Activated CD4-positive, alpha-beta T cell treated with anti-CD3 and anti-CD28 coated beads, Interleukin-2, amount 10 ng/mL, durations not matched to agents 24 days and 14 days (primary cell): ENCODE results near the gene TM7SF2. TPM values are rescaled to one million over a fixed set of nuclear protein-coding genes. Genes with fewer than 3 reads are reported as not detected.

ENCODE experiments used
- DNase-seq: peaks from one replicate; pipeline ENCODE4 v3.0.0; 2022
- H3K27ac Mint-ChIP-seq: one replicate; pipeline ENCODE4 v1.8.0; 2022; ENCODE audit warnings: mild to moderate bottlenecking, mixed read lengths
- H3K27me3 Mint-ChIP-seq: one replicate; pipeline ENCODE4 v1.8.0; 2022; ENCODE audit warnings: mixed read lengths
- H3K36me3 Mint-ChIP-seq: one replicate; pipeline ENCODE4 v1.8.0; 2022; ENCODE audit warnings: low read depth, mild to moderate bottlenecking, mixed read lengths
- H3K4me1 Mint-ChIP-seq: one replicate; pipeline ENCODE4 v1.8.0; 2021; ENCODE audit warnings: mixed read lengths
- H3K4me3 Mint-ChIP-seq: one replicate; pipeline ENCODE4 v1.8.0; 2022; ENCODE audit warnings: mild to moderate bottlenecking, moderate library complexity, mixed read lengths
- H3K9me3 Mint-ChIP-seq: one replicate; pipeline ENCODE4 v1.8.0; 2021; ENCODE audit warnings: mixed read lengths
- intact Hi-C: fragments of 100-400 bp; cut with micrococcal nuclease; formaldehyde crosslinking; loops from one replicate; pipeline ENCODE4 v1.15.1; 2023
- total RNA-seq: library from RNA; stranded (reverse); gene quantifications from 2 replicates; pipeline ENCODE4 v1.2.3, GENCODE V29; 2022

TM7SF2 gene
- total RNA-seq, 1 donor from 2014 or later, result 28.2 TPM

DNA sequence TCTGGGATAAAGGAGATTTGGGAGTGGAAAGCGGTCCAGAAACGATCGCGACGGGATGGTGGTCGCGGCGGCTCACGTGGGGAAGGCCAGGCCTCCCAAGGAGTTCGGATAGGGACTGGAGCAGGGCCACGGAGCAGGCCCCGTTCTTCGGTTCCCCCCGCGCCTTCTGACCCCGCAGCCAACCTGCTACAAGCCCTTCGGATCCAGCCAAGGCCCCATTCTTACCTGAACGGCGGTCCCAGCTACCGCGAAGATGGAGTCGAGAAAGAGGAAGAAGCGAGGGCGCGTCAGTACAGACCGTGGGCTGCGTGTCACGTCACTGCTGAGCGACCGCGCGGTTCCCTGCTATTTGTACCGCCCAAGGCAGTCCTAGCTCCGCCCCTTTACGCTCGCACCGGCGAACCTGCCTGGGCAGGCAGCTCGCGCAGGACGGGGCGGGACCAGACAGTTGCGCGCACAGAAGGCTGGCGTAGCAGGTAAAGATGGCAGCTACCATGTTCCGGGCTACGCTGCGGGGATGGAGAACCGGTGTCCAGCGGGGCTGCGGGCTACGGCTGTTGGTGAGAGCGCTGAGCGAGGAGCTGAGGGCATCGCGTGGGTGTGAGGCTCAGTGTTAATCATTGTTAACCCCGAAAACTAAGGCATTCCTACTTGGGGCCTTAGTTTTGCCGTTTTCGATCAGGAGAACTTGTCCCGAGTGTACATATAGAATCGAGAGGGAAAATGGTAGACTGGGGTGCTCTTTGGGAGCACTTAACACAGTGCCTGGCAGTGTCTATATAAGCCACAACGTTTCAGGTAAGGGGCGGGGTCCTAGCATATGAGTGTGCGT lies 10.4 kb downstream of the TM7SF2 start, which contains the start of the genes FAU and MRPL49:
Gene FAU (minus strand): TSS at position 270 of the 832 bp plus-strand sequence. CDS start 321 bp downstream, outside the sequence.
Gene MRPL49 (plus strand): TSS at position 457 of the 832 bp plus-strand sequence. CDS start 26 bp downstream, at position 483.
- peak within 1 kb of the TSS; percentile 100 for H3K4me3 Mint-ChIP-seq
- H3K4me1 Mint-ChIP-seq, result peaks cover 37% of the 10 kb centered on the region
- no peaks in the 10 kb centered on the region for H3K9me3 Mint-ChIP-seq
- no peaks in the 10 kb centered on the region for H3K27me3 Mint-ChIP-seq
- H3K36me3 Mint-ChIP-seq, result peaks cover 66% of the 10 kb centered on the region
- intact Hi-C loops, result loop anchor here (1.0 kb wide), 5 partner anchors 12 to 205 kb away; partner anchors contain the start of genes ATG2A, CDCA5, POLA2 and SYVN1
- H3K27ac Mint-ChIP-seq, result peak within 1 kb of the TSS; percentile 100
- DNase-seq, result peak; percentile 100

DNA sequence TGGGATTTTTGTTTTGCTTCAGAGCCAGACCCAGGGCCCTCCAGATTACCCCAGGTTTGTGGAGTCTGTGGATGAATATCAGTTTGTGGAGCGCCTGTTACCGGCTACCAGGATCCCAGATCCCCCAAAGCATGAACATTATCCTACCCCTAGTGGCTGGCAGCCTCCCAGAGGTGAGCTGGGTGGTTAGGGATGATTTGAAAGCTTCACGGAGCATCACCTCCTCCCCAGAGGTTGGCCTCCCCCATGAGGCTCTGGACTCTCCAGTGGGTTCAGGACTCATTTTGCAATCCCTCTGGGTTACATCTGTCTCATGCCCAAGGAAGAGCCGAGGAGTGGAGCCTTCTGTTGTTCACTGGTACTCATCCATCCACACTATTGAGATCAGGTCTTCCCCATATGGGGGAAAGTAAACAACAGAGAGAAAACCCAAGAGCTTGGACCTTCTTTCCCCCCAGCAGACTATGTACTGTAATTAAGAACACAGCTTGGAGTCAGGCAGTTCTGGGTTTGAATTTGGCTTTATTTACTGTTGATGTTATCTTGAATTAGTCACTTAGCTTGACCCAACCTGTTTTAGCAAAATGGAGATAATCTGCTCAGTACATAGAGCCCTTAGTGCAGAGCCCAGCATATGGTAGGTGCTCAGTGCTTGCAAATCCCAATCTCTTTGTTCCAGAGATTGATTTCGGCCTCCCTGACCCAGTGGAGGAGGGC lies 13.0 kb downstream of the TM7SF2 start:
- peaks cover 60% of the 10 kb centered on the region for H3K36me3 Mint-ChIP-seq
- intact Hi-C loops, result no loop called here
- H3K4me1 Mint-ChIP-seq, result peaks cover 22% of the 10 kb centered on the region
- H3K27me3 Mint-ChIP-seq, result no peaks in the 10 kb centered on the region
- DNase-seq, result peak; percentile 54
- peak overlapping the region; percentile 57 for H3K4me3 Mint-ChIP-seq
- no peak overlapping the region for H3K27ac Mint-ChIP-seq
- no peaks in the 10 kb centered on the region for H3K9me3 Mint-ChIP-seq

GRCh38 chr11:65125197-65126056 lies 13.8 kb downstream of the TM7SF2 start:
- Mint-ChIP-seq H3K9me3 (no peaks in the 10 kb centered on the region), H3K36me3 (peaks cover 57% of the 10 kb centered on the region), H3K27ac (no peak overlapping the region), H3K4me3 (no peak overlapping the region), H3K4me1 (peaks cover 19% of the 10 kb centered on the region), H3K27me3 (no peaks in the 10 kb centered on the region)
- peak; percentile 53 for DNase-seq
- intact Hi-C loops, result no loop called here

- peak; percentile 54 for DNase-seq
- no peak overlapping the region for H3K27ac Mint-ChIP-seq
- H3K9me3 Mint-ChIP-seq, result no peaks in the 10 kb centered on the region
- peaks cover 14% of the 10 kb centered on the region for H3K4me1 Mint-ChIP-seq
- H3K4me3 Mint-ChIP-seq, result no peak overlapping the region
- peaks cover 54% of the 10 kb centered on the region for H3K36me3 Mint-ChIP-seq
- intact Hi-C loops, result no loop called here
- H3K27me3 Mint-ChIP-seq, result no peaks in the 10 kb centered on the region
These were observed 15.1 kb downstream of the TM7SF2 start for GRCh38 chr11:65126624-65127274.

DNA sequence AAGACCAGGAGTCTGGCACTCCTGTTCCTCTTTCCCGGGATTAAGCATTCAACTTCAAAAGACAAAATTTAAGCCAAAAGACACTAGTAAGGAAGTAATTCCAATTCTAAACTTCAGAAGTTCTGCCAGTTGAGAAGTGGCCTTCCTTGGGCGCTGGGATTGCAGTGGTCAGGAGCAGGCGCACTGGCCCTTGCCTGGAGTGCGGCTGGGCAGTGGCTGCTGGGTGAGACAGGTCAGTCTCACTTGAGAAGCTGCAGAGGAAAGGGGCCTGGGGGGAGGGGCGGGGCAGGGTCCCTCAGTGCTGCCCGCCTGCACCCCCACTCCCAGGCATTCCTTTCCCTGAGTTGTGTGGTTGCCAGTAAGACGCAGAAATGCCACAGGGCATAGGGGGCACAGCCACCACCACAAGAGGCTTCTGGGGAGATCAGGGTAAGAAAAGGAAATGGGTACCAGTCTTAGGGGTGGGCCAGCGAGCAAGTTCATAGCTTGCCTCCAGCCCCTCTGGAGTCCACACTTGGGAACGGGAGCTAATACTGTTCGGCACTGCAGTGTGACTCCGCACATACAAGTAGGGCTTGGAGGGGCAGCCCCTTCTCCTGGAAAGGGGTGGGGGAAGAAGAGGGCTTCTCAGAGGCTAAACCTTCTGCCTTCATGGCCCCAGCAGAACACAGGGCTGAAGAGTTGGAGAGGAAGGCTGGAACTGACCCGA lies 16.0 kb downstream of the TM7SF2 start:
- intact Hi-C loops, result no loop called here
- H3K4me3 Mint-ChIP-seq, result no peak overlapping the region
- H3K27me3 Mint-ChIP-seq, result no peaks in the 10 kb centered on the region
- DNase-seq, result peak; percentile 58
- peaks cover 50% of the 10 kb centered on the region for H3K36me3 Mint-ChIP-seq
- no peak overlapping the region for H3K27ac Mint-ChIP-seq
- H3K9me3 Mint-ChIP-seq, result no peaks in the 10 kb centered on the region
- H3K4me1 Mint-ChIP-seq, result peaks cover 12% of the 10 kb centered on the region

DNA sequence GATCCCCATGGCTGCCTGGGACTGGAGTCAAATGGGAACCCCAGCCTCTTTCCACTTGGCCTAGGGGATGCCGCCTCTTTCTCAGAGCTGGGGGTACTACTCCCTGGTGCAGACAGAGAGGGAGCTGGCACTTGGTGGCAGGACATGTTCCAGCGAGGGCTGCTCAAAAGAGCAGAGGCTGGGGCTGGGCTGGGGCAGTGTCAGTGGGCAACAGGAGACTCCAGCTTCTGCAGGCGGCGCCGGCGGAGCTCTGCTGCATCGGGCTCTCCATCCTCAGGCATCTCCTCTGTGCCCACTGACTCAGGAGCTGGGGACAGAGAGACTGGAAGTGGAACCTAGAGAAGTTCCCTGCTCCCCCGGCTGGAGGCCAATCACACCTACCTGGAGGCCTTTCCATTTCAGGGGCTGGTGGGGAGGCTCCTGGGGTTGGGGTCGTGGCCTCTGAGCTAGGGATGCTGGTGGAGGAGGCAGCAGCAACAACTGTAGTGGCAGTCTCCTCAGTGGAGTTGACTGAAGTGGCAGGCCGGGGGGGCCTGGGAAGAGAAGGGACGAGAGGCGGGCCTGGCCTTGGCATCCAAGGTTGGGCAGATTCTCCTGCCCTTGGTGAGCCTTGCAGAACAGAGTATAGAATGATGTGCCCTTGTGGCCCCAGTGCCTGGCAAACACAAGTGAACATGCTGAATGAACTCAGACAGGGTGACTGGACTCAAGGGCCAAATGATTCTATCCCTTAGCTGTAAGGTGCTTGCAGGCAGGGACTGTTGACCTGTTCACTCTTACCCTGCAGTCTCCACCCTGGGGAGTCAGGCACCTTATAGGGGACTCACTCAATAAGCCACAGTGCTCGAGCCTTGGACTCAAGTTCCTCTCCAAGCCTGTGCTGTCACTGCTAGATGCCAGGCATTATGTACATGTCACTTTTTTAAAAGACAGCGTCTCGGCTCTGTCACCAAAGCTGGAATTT lies 16.8 kb downstream of the TM7SF2 start:
- H3K27ac Mint-ChIP-seq, result no peak overlapping the region
- no peaks in the 10 kb centered on the region for H3K9me3 Mint-ChIP-seq
- H3K36me3 Mint-ChIP-seq, result peaks cover 52% of the 10 kb centered on the region
- H3K27me3 Mint-ChIP-seq, result no peaks in the 10 kb centered on the region
- no peak overlapping the region for H3K4me3 Mint-ChIP-seq
- peak; percentile 55 for DNase-seq
- peaks cover 20% of the 10 kb centered on the region for H3K4me1 Mint-ChIP-seq
- intact Hi-C loops, result no loop called here

DNA sequence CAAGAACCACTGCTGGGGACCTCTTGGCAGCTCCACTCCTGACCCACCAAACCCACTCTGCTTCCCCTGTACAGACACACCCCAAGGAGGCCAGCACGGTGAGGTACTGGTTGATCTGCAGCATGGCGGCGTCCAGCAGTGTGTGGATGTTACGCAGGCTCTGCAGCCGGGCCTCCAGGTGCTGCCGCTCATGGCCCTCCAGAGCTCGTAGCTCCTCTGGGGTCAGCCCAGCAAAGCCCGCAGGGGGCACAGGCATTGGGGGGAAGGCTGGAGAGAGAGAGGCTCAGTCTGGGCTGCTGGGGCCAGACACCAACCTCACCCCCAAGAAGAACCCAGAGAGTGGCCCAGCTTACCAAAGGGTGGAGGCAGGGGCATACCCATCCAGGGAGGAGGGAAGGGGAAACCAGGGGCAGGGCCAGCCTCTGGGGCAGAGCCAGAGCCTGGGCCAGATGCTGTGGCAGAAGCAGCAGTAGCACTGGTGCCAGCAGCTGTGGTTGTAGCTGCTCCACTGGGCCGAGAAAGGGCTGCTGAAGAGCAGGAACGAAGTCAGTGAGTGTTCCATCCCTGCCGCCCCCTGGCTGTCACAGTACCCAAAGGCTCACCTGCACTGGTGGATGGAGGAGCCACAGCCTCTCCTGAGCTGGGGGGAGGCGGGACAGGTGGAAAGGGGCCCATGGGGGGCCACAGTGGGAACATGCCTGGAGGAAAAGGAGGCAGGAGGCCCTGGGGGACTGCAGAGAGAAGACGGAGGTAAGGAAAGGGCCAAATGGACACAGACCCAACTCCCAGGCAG lies 18.2 kb downstream of the TM7SF2 start:
- no peak overlapping the region for H3K27ac Mint-ChIP-seq
- H3K36me3 Mint-ChIP-seq, result peaks cover 46% of the 10 kb centered on the region
- no peaks in the 10 kb centered on the region for H3K27me3 Mint-ChIP-seq
- DNase-seq, result peak; percentile 56
- peaks cover 18% of the 10 kb centered on the region for H3K4me1 Mint-ChIP-seq
- intact Hi-C loops, result no loop called here
- H3K4me3 Mint-ChIP-seq, result no peak overlapping the region
- no peaks in the 10 kb centered on the region for H3K9me3 Mint-ChIP-seq

DNA sequence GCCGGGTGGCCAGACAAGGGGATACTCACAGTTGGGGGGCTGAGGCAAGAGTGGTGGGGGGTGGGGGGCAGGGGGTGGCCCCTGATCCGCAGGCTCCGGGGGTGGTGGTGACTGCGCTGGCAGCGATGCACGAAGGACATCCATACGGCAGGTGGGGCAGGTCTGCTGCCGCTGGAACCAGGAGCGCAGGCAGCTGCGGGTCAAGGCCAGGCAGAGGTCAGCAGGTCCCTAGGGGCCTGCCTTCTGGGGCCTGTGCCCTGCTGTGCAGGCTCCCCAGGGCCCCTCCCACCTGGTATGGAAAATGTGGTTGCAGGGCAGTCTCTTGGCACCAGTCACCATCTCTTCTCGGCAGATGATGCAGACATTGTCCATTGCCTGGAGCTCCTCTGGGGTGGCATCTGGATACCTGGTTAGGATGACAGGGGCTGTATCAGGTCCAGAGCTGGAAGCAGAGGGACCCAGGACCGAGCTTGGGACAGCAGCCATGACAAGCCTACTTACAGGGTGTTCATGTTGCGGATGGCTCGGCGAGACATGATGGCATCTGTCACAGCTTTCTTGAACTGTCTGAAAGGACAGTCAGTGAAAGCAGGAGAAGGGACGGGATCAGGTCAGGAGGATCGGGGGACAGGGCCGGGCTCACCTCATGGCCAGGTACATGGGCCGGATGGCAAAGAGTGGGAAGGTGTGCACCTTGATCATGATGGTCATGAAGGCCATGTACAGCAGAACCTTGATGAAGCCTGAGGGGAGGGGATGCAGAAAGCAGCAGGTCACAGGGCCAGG lies 19.2 kb downstream of the TM7SF2 start:
- H3K27me3 Mint-ChIP-seq, result no peaks in the 10 kb centered on the region
- H3K27ac Mint-ChIP-seq, result no peak overlapping the region
- DNase-seq, result peak; percentile 55
- H3K9me3 Mint-ChIP-seq, result no peaks in the 10 kb centered on the region
- intact Hi-C loops, result no loop called here
- H3K36me3 Mint-ChIP-seq, result peaks cover 39% of the 10 kb centered on the region
- H3K4me3 Mint-ChIP-seq, result no peak overlapping the region
- H3K4me1 Mint-ChIP-seq, result peaks cover 23% of the 10 kb centered on the region

DNA sequence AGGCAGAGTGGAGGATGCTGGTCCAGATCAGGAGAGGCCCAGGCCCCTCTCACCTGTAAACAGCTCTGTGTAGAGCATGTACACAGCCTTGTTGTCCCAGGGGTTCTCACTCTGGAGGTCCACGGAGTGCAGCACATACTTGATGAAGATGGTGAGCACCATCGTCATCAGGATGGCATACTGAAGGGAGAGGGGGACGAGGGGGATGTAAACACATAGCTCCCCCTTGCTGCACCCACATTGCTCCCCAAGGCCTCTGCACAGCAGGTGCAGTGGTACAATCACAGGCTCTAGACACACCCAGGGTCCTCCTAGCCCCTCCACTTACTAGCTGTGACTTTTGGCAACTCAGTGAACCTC lies 19.7 kb downstream of the TM7SF2 start:
- Mint-ChIP-seq H3K27me3 (no peaks in the 10 kb centered on the region), H3K27ac (no peak overlapping the region), H3K4me1 (peaks cover 29% of the 10 kb centered on the region), H3K9me3 (no peaks in the 10 kb centered on the region), H3K4me3 (no peak overlapping the region), H3K36me3 (peaks cover 37% of the 10 kb centered on the region)
- DNase-seq, result peak; percentile 55
- intact Hi-C loops, result no loop called here

GRCh38 chr11:65131895-65132237 lies 20.2 kb downstream of the TM7SF2 start:
- H3K36me3 Mint-ChIP-seq, result peaks cover 33% of the 10 kb centered on the region
- H3K27ac Mint-ChIP-seq, result no peak overlapping the region
- H3K4me1 Mint-ChIP-seq, result peaks cover 31% of the 10 kb centered on the region
- no peak for DNase-seq
- H3K4me3 Mint-ChIP-seq, result peak overlapping the region; percentile 12
- H3K9me3 Mint-ChIP-seq, result no peaks in the 10 kb centered on the region
- intact Hi-C loops, result no loop called here
- no peaks in the 10 kb centered on the region for H3K27me3 Mint-ChIP-seq
